A673 (cell line): ENCODE measurements around the gene SMIM24. TPM values are rescaled to one million over a fixed set of nuclear protein-coding genes. Genes with fewer than 3 reads are reported as not detected.

Experiments used
- BruUV-seq: library from RNA; stranded (reverse); fragments of 400-500 nt; replicated peaks from 2 replicates; lab custom pipeline; 2021; lab: Mats Ljungman, UMichigan
- CTCF ChIA-PET: fragments of 300-600 bp; sonication (Branson Sonifier 250); formaldehyde crosslinking; loops from one replicate; lab custom pipeline; 2022; ENCODE audit warnings: antibody characterized with exemption; lab: Charles Lee
- POLR2A ChIA-PET: fragments of 300-600 bp; sonication (Branson Sonifier 250); formaldehyde crosslinking; loops from one replicate; lab custom pipeline; 2022; ENCODE audit warnings: antibody characterized with exemption; ENCODE audit not compliant: low non-redundant PET; lab: Charles Lee
- DNase-seq: peaks from one replicate; pipeline ENCODE4 v3.0.0-alpha.2; 2015; ENCODE audit warnings: low spot score
- H3K27ac ChIP-seq: fragments of 200-600 bp; sonication (generic); 2 replicates; pipeline ENCODE4 v1.5.1; 2016; ENCODE audit warnings: mixed run types, low read depth, mild to moderate bottlenecking, mixed read lengths, antibody characterized with exemption, low read length; ENCODE audit not compliant: poor library complexity, severe bottlenecking
- H3K27me3 ChIP-seq: fragments of 200-600 bp; sonication (generic); replicated peaks from 2 replicates; pipeline ENCODE4 v1.6.1; 2017; ENCODE audit warnings: mixed run types, low read depth, mild to moderate bottlenecking, mixed read lengths, antibody characterized with exemption, low read length; ENCODE audit not compliant: insufficient read depth, poor library complexity
- H3K36me3 ChIP-seq: fragments of 200-600 bp; sonication (generic); 2 replicates; pipeline ENCODE4 v1.6.1; 2016; ENCODE audit warnings: mixed run types, mild to moderate bottlenecking, mixed read lengths, antibody characterized with exemption, low read length; ENCODE audit not compliant: insufficient read depth, poor library complexity, severe bottlenecking
- H3K4me1 ChIP-seq: fragments of 200-600 bp; sonication (generic); 2 replicates; pipeline ENCODE4 v1.6.1; 2017; ENCODE audit warnings: mixed run types, mild to moderate bottlenecking, mixed read lengths, antibody characterized with exemption, low read length; ENCODE audit not compliant: insufficient read depth, poor library complexity, severe bottlenecking
- H3K4me3 ChIP-seq: fragments of 200-600 bp; sonication (generic); 2 replicates; pipeline ENCODE4 v1.5.1; 2016; ENCODE audit warnings: low read depth, mixed run types, mild to moderate bottlenecking, mixed read lengths, low read length; ENCODE audit not compliant: poor library complexity, severe bottlenecking
- H3K9me3 ChIP-seq: fragments of 200-600 bp; sonication (generic); 2 replicates; pipeline ENCODE4 v1.6.1; 2016; ENCODE audit warnings: mixed run types, low read depth, mild to moderate bottlenecking, mixed read lengths, antibody characterized with exemption, low read length; ENCODE audit not compliant: poor library complexity, severe bottlenecking
- CTCF ChIP-seq: fragments of 300-800, 200-600 bp; sonication (generic); conservative IDR thresholded peaks from 2 replicates; pipeline ENCODE4 v1.5.1; 2017; ENCODE audit warnings: low read depth, mild to moderate bottlenecking, antibody characterized with exemption, low read length, moderate library complexity, mixed read lengths
- EZH2 ChIP-seq: fragments of 200-600 bp; sonication (generic); IDR thresholded peaks from 2 replicates; pipeline ENCODE4 v1.6.1; 2017; ENCODE audit warnings: borderline replicate concordance, low read depth, mild to moderate bottlenecking, mixed read lengths, antibody characterized with exemption, low read length; ENCODE audit not compliant: poor library complexity, severe bottlenecking
- intact Hi-C: fragments of 100-400 bp; cut with micrococcal nuclease; formaldehyde crosslinking; loops from one replicate; pipeline ENCODE4 v1.10.0; 2022; ENCODE audit not compliant: unreplicated experiment
- total RNA-seq: library from RNA; stranded (reverse); gene quantifications from 2 replicates; pipeline ENCODE4 v1.2.3, GENCODE V29; 2021

Gene SMIM24
- total RNA-seq, 1 experiment from 2014 or later: not detected

- ChIA-PET POLR2A (no interaction called here), CTCF (interaction anchor here (0.6 to 0.9 kb wide), 2 partner anchors 21 to 202 kb away, joined by 6 to 7 read pairs; no protein-coding TSS in a partner anchor)
- intact Hi-C loops: no loop called here
- Histone ChIP-seq H3K4me1 (peaks cover 23% of the 10 kb centered on the region), H3K9me3 (no peaks in the 10 kb centered on the region), H3K4me3 (peak overlapping the region; percentile 99), H3K27me3 (no peaks in the 10 kb centered on the region), H3K27ac (peak overlapping the region; percentile 90), H3K36me3 (peaks cover 25% of the 10 kb centered on the region)
- DNase-seq: no peak
- TF ChIP-seq CTCF (no peak), EZH2 (no peak)
- no TSS peak for BruUV-seq
Observed at GRCh38 chr19:3506384-3507340, 26.3 kb upstream of the SMIM24 start.

- peak; percentile 99 for DNase-seq
- intact Hi-C loops: no loop called here
- no peak for TF ChIP-seq EZH2
- TF ChIP-seq CTCF: 0 out of 2 replicates have a peak, but pooled peaks have one; percentile 5
- ChIA-PET POLR2A (no interaction called here), CTCF (interaction anchor here (0.6 kb wide), 1 partner anchor 20 kb away, joined by 7 read pairs; no protein-coding TSS in a partner anchor)
- peak within 1 kb of the TSS; percentile 90 for H3K27ac ChIP-seq
- peak within 1 kb of the TSS; percentile 99 for H3K4me3 ChIP-seq
- peaks cover 23% of the 10 kb centered on the region for H3K4me1 ChIP-seq
- H3K36me3 ChIP-seq: peaks cover 20% of the 10 kb centered on the region
- H3K27me3 ChIP-seq: no peaks in the 10 kb centered on the region
- BruUV-seq: TSS peak; percentile 88
- H3K9me3 ChIP-seq: no peaks in the 10 kb centered on the region
Observed at GRCh38 chr19:3505598-3506383, 25.5 kb upstream of the SMIM24 start, which contains the start of gene FZR1. Gene FZR1 (plus strand): TSS chr19:3506311. CDS start chr19:3522990, 16,679 bp downstream.

- BruUV-seq: no TSS peak
- peak overlapping the region; percentile 90 for H3K27ac ChIP-seq
- peaks cover 10% of the 10 kb centered on the region for H3K36me3 ChIP-seq
- H3K4me3 ChIP-seq: no peak overlapping the region
- no peaks in the 10 kb centered on the region for H3K9me3 ChIP-seq
- no peaks in the 10 kb centered on the region for H3K27me3 ChIP-seq
- POLR2A ChIA-PET: no interaction called here
- no peak for DNase-seq
- TF ChIP-seq EZH2 (no peak), CTCF (no peak)
- intact Hi-C loops: no loop called here
- CTCF ChIA-PET: no interaction called here
- peaks cover 23% of the 10 kb centered on the region for H3K4me1 ChIP-seq
Observed at GRCh38 chr19:3504735-3505134, 24.4 kb upstream of the SMIM24 start.
